Activated naive CD4-positive, alpha-beta T cell (primary cell): ENCODE results near the gene TP73.
A peak's percentile ranks its signal among the peaks of the same experiment; 100 is the strongest.
"Not testable (repeated sequence)": the region's sequence is repeated elsewhere in the genome, so short reads cannot be mapped to it uniquely, and the experiment has no call there.

Experiments
- DNase-seq, 4 experiments: peaks; one replicate each; lab custom pipeline; 2025; lab: John Stamatoyannopoulos, UW

The TP73 gene

GRCh38 chr1:3744646-3745045 lies 92.3 kb downstream of the TP73 start:
- DNase-seq, result no peak

GRCh38 chr1:3745071-3745470 lies 92.8 kb downstream of the TP73 start:
- no peak for DNase-seq

DNA sequence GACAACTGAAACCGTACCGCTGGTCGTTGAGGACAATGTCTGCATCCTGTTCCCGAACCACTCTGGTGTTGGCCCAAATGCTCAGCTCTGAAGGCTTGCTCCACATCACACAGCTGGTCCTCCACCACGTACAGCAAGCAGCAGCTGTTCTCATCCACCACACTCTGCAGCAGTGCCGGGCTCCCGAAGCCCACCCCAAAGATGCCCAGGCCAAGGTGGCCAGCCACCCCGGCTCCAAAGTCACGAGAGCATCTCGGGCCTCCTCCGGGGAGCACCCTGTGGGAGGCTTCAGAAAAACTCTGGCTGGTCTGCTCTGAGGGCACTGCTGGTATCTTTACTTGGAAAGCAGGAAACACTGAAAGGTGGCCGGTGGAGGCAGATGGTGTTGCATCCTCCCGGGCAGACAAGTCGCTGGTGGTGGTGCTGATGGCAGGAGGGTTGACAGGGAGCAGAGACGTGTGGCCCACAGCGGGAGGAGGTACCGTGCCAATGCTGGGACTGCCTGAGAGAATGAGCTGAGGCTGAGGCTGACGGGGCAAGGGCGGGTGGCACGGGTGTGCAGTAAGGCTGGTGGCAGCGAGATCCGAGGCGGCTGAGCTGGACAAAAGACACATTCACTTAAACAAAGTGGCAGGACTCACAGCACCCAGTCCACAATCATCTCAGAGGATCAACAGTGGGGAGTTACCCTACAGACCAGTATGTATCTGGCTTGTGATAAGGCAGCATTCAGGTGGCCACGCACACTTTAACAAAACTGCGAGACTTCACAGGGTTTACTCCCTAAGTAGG lies 93.5 kb downstream of the TP73 start:
- no peak for DNase-seq

DNA sequence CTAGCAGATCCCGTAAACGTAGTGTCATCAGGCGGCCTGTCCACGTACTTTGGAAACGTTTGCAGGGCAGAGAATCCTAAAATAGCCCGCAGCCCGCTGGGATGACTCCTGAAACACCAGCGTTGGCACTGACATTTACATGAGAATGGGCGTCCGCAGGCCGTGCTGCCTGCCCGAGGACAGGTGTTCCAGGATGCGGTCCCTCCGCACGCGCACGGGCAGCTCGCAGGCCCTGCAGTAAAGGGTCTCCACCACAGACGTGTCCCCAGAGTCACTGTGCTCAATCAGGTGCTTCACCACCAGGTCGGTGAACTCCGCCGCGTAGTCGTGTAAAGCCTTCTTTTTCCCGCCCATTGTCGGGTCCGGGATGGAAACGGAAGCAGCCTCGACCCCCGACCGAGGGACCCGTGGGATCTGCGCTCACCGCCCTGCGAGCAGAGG lies 94.1 kb downstream of the TP73 start:
- no peak for DNase-seq

DNA sequence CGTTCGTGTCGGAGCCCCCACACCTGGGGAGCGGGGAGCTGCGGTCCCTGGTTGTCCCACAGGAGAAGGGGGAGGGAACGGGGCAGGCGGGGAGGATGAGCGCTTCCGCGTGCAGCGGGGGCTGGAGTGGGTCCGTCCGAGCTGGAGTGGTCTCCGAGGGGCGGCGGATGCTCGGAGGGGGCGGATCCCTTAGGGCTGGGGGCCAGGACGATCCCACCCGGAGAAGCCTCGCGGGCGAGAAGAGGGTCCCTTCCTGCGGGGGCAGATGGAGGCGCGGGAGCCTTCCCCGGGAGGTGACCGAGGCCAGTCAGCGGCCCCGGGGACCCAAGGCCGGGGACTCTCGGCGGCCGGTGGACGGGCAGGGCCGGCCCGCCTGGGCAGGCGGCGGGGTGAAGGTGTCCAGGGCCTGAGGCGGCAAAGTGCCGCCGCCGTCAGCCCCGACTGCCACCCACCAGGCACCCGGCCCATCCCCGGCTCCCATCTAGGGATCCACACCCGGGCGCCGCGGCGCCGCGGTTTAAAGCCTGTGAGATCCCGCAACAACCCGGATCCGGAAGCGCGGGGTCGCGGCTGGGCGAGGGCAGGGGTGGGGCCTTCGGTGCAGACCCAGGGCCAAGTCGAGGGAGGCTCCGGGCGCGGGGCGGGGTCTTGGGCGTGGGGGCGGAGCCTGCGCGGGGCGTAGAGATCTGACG lies 94.7 kb downstream of the TP73 start:
- DNase-seq, result peak; percentile 50 to 90 (median 84)

GRCh38 chr1:3747522-3747848 lies 95.2 kb downstream of the TP73 start:
- DNase-seq, result no peak

GRCh38 chr1:3747903-3748302 lies 95.6 kb downstream of the TP73 start:
- DNase-seq, result no peak

DNA sequence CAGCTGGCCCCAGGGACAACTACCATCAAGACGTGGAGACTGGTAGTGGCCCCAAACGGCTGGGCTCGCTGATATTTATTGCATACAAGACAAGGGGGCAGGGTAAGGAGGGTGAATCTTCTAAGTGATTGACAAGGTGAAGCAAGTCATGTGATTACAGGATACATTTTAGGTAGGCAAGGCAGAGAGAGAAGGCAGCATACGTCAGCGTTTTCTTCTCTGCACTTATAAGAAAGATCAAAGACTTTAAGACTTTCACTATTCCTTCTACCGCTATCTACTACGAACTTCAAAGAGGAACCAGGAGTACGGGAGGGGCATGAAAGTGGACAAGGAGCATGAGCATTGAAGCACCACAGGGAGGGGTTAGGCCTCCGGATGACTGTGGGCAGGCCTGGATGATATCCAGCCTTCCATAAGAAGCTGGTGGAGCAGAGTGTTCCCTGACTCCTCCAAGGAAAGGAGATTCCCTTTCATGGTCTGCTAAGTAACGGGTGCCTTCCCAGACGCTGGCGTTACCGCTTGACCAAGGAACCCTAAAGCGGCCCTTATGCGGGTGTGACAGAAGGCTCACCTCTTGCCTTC lies 96.1 kb downstream of the TP73 start:
- DNase-seq, result not testable (repeated sequence)

- DNase-seq, result no peak
Measured at GRCh38 chr1:3749512-3749911, 97.2 kb downstream of the TP73 start.

GRCh38 chr1:3750741-3751140 lies 98.4 kb downstream of the TP73 start:
- DNase-seq, result no peak

DNA sequence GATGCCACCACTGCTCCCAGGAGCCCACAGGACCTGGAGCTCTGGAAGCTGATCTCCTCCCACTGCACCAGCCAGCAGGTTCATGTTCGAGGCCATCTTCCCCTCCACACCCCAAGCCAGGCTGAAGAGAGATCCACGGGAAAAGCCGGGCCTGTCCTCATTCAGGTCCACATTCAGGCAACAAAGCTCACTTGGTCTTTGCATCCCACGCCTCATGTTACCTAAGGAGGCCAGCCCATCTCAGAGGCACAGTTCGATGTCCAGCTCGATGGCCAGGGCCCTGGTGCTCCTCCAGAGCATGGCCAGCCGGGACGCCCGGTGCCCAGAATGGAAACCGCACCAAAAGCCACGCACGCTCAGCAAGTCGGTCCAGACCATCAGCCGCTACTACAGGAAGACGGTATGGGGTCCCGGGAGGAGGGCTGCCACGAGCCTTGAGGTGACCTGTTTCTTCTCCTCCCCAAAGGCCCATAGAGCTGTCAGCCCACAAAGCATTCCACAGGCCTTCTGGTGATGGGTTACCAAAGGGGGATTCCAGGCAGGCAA lies 100.2 kb downstream of the TP73 start, which contains the start of gene CCDC27:
TSS of gene CCDC27 (plus strand) at position 51 of the 546 bp plus-strand sequence. CDS start at position 83, 32 bp downstream.
- no peak for DNase-seq

DNA sequence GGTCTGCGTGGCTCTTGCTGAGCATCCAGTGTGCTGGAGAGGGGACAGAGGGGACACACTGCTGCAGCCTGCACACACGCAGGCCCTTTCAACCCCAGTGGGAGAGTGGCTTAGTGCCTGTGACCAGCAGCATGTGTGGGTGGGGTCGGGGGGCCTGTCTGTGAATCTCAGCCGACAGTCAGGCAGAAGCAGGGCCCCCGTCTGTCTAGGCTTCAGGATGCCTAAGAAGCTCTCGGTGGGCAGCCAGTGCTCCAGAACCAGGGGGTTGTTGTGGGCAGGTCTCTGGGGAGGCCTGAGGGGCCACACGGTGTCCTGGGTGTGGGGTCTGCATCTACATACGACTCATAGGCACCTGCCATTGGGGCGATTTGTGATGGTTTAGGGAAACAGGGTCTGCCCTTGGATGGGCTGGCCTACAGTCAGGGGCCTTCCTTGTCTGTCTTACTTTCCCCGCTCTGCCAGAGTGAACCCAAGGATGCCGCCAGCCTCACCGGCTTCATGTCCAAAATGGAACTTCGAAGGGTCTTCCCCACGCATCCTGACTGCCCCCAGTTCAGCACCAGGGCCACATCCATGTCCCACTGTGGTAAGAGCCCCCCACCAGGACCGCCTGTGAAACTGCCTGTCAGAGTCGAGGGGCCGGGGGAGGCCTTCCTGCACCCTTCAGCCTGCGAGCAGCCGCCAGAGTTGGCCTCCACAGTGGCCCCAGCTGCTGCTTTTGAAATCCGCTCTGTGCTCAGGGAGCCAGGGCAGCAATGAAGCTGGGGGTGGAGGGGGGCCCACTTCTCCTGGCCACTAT lies 101.5 kb downstream of the TP73 start:
- no peak for DNase-seq

GRCh38 chr1:3756394-3756793 lies 104.1 kb downstream of the TP73 start:
- no peak for DNase-seq

- no peak for DNase-seq
Measured at GRCh38 chr1:3759164-3759563, 106.8 kb downstream of the TP73 start.

DNA sequence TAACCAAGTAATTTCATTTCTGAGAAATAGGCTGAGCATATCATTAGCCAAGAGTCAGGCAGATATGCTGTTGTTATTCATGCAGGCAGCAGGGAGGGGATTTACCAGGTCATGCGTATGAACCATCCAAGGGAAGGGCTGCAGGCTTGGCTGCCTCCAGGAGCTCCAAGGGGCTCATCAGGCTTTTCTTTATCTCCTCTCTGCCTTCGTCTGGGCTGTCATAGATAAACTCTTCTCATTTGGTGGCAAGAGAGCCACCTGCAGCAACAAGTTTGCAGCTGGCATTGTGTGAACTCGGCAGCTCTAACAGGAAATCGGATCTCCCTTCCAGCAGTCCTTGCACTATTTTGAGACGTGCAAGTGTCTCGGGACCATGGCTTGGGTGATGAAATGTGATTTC lies 107.5 kb downstream of the TP73 start:
- DNase-seq, result no peak

DNA sequence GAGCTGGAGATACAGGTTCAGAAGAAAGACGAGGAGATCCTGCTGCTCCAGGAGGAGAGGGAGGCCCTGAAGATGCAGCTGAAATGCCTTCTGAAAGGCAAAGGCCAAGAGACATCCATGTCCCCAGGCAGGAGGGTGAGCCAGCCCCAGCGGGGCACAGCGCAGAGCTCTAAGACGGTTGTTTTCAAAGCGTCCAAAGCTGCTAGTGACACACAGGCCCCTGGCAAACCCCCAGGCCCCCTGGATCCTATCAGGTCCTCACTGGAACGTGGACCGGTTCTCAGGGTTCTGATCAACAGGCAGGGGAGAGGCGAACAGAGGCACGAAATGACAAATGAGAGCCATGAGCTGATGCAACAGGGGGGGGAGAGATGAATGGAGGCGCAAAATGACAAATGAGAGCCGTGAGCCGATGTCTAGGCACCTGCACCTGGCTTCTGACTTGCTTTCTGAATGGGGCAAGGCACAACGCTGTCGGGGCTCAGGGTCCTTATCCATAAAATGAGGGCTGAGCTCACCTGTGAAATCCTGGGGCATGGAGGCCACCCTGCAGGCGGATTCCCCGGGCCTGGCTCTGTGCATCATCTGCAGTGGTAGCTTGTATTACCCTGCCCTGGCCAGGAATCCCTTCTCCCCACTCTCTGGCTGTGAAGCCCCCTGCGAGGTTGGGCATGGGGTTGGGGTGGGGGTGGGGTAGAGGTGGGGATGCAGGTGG lies 109.1 kb downstream of the TP73 start:
- DNase-seq, result no peak

- no peak for DNase-seq
Measured at GRCh38 chr1:3762151-3762872, 110.0 kb downstream of the TP73 start.

GRCh38 chr1:3762873-3763228 lies 110.5 kb downstream of the TP73 start:
- no peak for DNase-seq

GRCh38 chr1:3763351-3764125 lies 111.2 kb downstream of the TP73 start:
- no peak for DNase-seq

DNA sequence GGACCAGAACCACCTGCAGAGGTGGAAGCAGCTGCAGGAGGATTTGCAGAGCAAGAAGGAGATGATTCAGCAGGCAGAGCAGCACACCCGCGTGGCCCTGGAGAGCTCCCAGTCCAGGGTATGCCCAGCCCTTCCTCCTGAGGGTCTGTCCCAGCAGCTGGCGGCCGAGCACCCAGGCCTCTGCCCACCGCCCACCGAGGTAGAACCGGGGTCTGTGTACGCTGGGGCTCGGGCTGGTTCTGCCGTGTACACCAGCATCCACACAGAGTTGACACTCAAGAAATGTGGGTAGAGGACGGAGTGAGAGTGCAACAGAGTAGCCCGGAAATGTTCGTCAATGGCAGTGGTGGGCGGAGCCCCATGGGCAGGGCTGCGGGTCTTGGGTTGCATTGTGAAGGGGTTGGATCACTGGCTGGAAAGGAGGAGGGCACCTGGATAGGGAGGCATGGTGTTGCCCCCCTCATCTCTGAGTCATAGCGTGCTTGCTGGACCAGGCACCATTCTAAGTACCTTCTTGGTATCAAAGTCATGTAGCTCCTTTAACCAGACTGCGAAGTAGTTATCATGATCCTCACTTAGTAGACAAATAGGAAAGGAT lies 115.1 kb downstream of the TP73 start:
- DNase-seq, result no peak
